Mesodermal cell (in vitro differentiated cells): ENCODE data around the gene RSPH10B2.
"Not testable (repeated sequence)": the region's sequence is repeated elsewhere in the genome, so short reads cannot be mapped to it uniquely, and the experiment has no call there.

Experiments used
- H3K27ac ChIP-seq: 2 replicates; pipeline ENCODE4 v1.7.0; 2013; ENCODE audit warnings: mild to moderate bottlenecking, low read depth, low read length, moderate library complexity; ENCODE audit not compliant: severe bottlenecking
- H3K36me3 ChIP-seq: 2 replicates; pipeline ENCODE4 v1.7.1; 2013; ENCODE audit warnings: mild to moderate bottlenecking, low read length, moderate library complexity; ENCODE audit not compliant: control insufficient read depth, insufficient read depth
- H3K4me1 ChIP-seq: one replicate; pipeline ENCODE4 v1.7.1; 2013; ENCODE audit warnings: mild to moderate bottlenecking, low read length; ENCODE audit not compliant: insufficient read depth, control insufficient read depth, poor library complexity, severe bottlenecking
- H3K4me3 ChIP-seq: 2 replicates; pipeline ENCODE4 v1.7.0; 2013; ENCODE audit warnings: low read length, control low read depth, mild to moderate bottlenecking; ENCODE audit not compliant: insufficient read depth, poor library complexity, severe bottlenecking; ENCODE audit errors: extremely low read depth
- H3K9me3 ChIP-seq: 2 replicates; pipeline ENCODE4 v1.7.1; 2013; ENCODE audit warnings: mild to moderate bottlenecking, low read length, moderate library complexity; ENCODE audit not compliant: control insufficient read depth
- WGBS, 2 experiments: methylation state at CpG; one replicate each; pipeline ENCODE4 v1.1.5; 2013; ENCODE audit warnings: missing lambda C conversion rate in 2 of 2; ENCODE audit not compliant: insufficient coverage in 2 of 2; 5-methylcytosine and 5-hydroxymethylcytosine counted together

The RSPH10B2 gene

GRCh38 chr7:6825236-6826125, 71.6 kb downstream of the RSPH10B2 start:
- not testable (repeated sequence) for H3K4me1 ChIP-seq, H3K9me3 ChIP-seq, H3K27ac ChIP-seq
- Histone ChIP-seq H3K4me3 (peak overlapping the region; percentile 40), H3K36me3 (peaks cover 20% of the 10 kb centered on the region)
- WGBS, 2 experiments: no CpG with 5 or more reads among the region's 42 CpGs

- peaks cover 18% of the 10 kb centered on the region for H3K36me3 ChIP-seq
- H3K9me3 ChIP-seq, H3K4me1 ChIP-seq, H3K27ac ChIP-seq: not testable (repeated sequence)
- 0% methylated on average over 9 to 14 of the region's 35 CpGs for WGBS, 2 experiments
- H3K4me3 ChIP-seq: peak within 1 kb of the TSS; percentile 40
These were observed 72.2 kb downstream of the RSPH10B2 start, which contains the start of gene CCZ1B for GRCh38 chr7:6826151-6826550. CCZ1B (minus strand) TSS chr7:6826275; CDS start chr7:6826197, 78 bp downstream.

GRCh38 chr7:6827180-6827579, 73.3 kb downstream of the RSPH10B2 start:
- not testable (repeated sequence) for H3K27ac ChIP-seq, H3K4me3 ChIP-seq, H3K9me3 ChIP-seq, H3K4me1 ChIP-seq
- H3K36me3 ChIP-seq: peaks cover 11% of the 10 kb centered on the region
- 92 to 94% methylated on average over 1 to 3 of the region's 12 CpGs for WGBS, 2 experiments

- not testable (repeated sequence) for H3K4me3 ChIP-seq, H3K27ac ChIP-seq, H3K4me1 ChIP-seq, H3K36me3 ChIP-seq, H3K9me3 ChIP-seq
- WGBS, 2 experiments: 86% methylated on average over 3 of the region's 5 CpGs; no CpG with 5 or more reads in 1 of the 2 experiments
These were observed 75.7 kb downstream of the RSPH10B2 start for GRCh38 chr7:6829616-6830015.

- not testable (repeated sequence) for H3K4me3 ChIP-seq, H3K36me3 ChIP-seq, H3K9me3 ChIP-seq, H3K27ac ChIP-seq, H3K4me1 ChIP-seq
- WGBS, 2 experiments: 92 to 93% methylated on average over 4 to 5 of the region's 6 CpGs
These were observed 76.1 kb downstream of the RSPH10B2 start for GRCh38 chr7:6830026-6830425.

- Histone ChIP-seq H3K4me1 (no peaks in the 10 kb centered on the region), H3K9me3 (no peaks in the 10 kb centered on the region), H3K27ac (no peak overlapping the region), H3K4me3 (no peak overlapping the region), H3K36me3 (no peaks in the 10 kb centered on the region)
- 84 to 91% methylated on average over 5 of the region's 7 CpGs for WGBS, 2 experiments
These were observed 77.3 kb downstream of the RSPH10B2 start for GRCh38 chr7:6831018-6831725.

GRCh38 chr7:6833636-6834035, 79.7 kb downstream of the RSPH10B2 start:
- Histone ChIP-seq H3K9me3 (no peaks in the 10 kb centered on the region), H3K4me3 (no peak overlapping the region), H3K36me3 (no peaks in the 10 kb centered on the region), H3K4me1 (no peaks in the 10 kb centered on the region), H3K27ac (no peak overlapping the region)
- no CpG with 5 or more reads among the region's 6 CpGs for WGBS, 2 experiments

GRCh38 chr7:6835521-6835920, 81.6 kb downstream of the RSPH10B2 start:
- not testable (repeated sequence) for H3K4me3 ChIP-seq, H3K4me1 ChIP-seq, H3K9me3 ChIP-seq, H3K36me3 ChIP-seq, H3K27ac ChIP-seq
- 78 to 100% methylated on average over 1 to 2 of the region's 3 CpGs for WGBS, 2 experiments

- H3K27ac ChIP-seq, H3K9me3 ChIP-seq, H3K4me1 ChIP-seq, H3K4me3 ChIP-seq, H3K36me3 ChIP-seq: not testable (repeated sequence)
- WGBS, 2 experiments: 88 to 92% methylated on average over 7 to 9 of the region's 10 CpGs
These were observed 83.2 kb downstream of the RSPH10B2 start for GRCh38 chr7:6837081-6837480.

- not testable (repeated sequence) for H3K4me3 ChIP-seq, H3K9me3 ChIP-seq, H3K4me1 ChIP-seq, H3K27ac ChIP-seq, H3K36me3 ChIP-seq
- WGBS, 2 experiments: 88 to 92% methylated on average over 18 of the region's 20 CpGs
These were observed 88.5 kb downstream of the RSPH10B2 start for GRCh38 chr7:6842278-6842921.
